CD4-positive, CD25-positive, alpha-beta regulatory T cell (primary cell): ENCODE measurements around the gene DNAJC21. TPM values are rescaled to one million over a fixed set of nuclear protein-coding genes. Genes with fewer than 3 reads are reported as not detected.

Experiments
- ATAC-seq, 2 donors: fragments of 150-1000 bp; cut with Tn5 transposase; one replicate each; pipeline ENCODE4 v1.10.0; 2021; ENCODE audit warnings: low read depth in 2 of 2, moderate number of reproducible peaks in 2 of 2, moderate library complexity in 1 of 2
- DNase-seq, 3 donors: peaks; one replicate each; pipeline versions ENCODE4 v3.0.0 to v3.0.0-alpha.2; 2012 to 2022; ENCODE audit warnings: mixed read lengths in 1 of 3
- H3K27ac ChIP-seq: one replicate; pipeline ENCODE4 v1.7.0; 2013; ENCODE audit warnings: mild to moderate bottlenecking, low read length; ENCODE audit not compliant: insufficient read depth, poor library complexity, severe bottlenecking
- H3K27me3 ChIP-seq: one replicate; pipeline ENCODE4 v1.7.0; 2013; ENCODE audit warnings: low read length; ENCODE audit not compliant: control insufficient read depth, insufficient read depth
- H3K36me3 ChIP-seq: one replicate; pipeline ENCODE4 v1.7.0; 2013; ENCODE audit warnings: mild to moderate bottlenecking, low read length, moderate library complexity; ENCODE audit not compliant: control insufficient read depth, insufficient read depth
- H3K4me1 ChIP-seq: 2 replicates; pipeline ENCODE4 v1.7.0; 2013; ENCODE audit warnings: mild to moderate bottlenecking, low read length; ENCODE audit not compliant: insufficient read depth, control insufficient read depth, poor library complexity, severe bottlenecking
- H3K4me3 ChIP-seq: one replicate; pipeline ENCODE4 v1.7.0; 2013; ENCODE audit warnings: low read depth, mild to moderate bottlenecking, low read length, moderate library complexity
- H3K9me3 ChIP-seq, 2 experiments: 1 replicate in 1 of 2; 2 replicates in 1 of 2; pipeline ENCODE4 v1.7.0; 2013; ENCODE audit warnings: low read length in 2 of 2, mild to moderate bottlenecking in 1 of 2, moderate library complexity in 1 of 2; ENCODE audit not compliant: control insufficient read depth in 2 of 2
- H3K27ac Mint-ChIP-seq, 3 donors: one replicate each; pipeline ENCODE4 v1.8.0; 2020 to 2022; ENCODE audit warnings: mild to moderate bottlenecking in 3 of 3, mixed read lengths in 3 of 3, moderate library complexity in 2 of 3
- H3K27me3 Mint-ChIP-seq: one replicate; pipeline ENCODE4 v1.8.0; 2022; ENCODE audit warnings: mild to moderate bottlenecking, mixed read lengths
- H3K36me3 Mint-ChIP-seq: one replicate; pipeline ENCODE4 v1.8.0; 2020; ENCODE audit warnings: mixed read lengths
- H3K4me1 Mint-ChIP-seq, 4 donors: one replicate each; pipeline ENCODE4 v1.8.0; 2020 to 2022; ENCODE audit warnings: mixed read lengths in 4 of 4, mild to moderate bottlenecking in 1 of 4
- H3K4me3 Mint-ChIP-seq, 4 donors: one replicate each; pipeline ENCODE4 v1.8.0; 2020 to 2022; ENCODE audit warnings: mild to moderate bottlenecking in 4 of 4, mixed read lengths in 4 of 4, moderate library complexity in 3 of 4
- H3K9me3 Mint-ChIP-seq, 7 donors: one replicate each; pipeline ENCODE4 v1.8.0; 2020 to 2022; ENCODE audit warnings: mixed read lengths in 7 of 7, mild to moderate bottlenecking in 3 of 7, moderate library complexity in 2 of 7
- polyA plus RNA-seq, 4 donors: library from polyadenylated mRNA; unstranded; fragments of 300-500 nt; fragmentation: Illumina TruSeq; gene quantifications; one replicate each; pipeline ENCODE4 v1.2.3, GENCODE V29; 2021
- total RNA-seq: library from RNA; stranded (reverse); gene quantifications from one replicate; pipeline ENCODE4 v1.2.3, GENCODE V29; 2022

The DNAJC21 gene
- total and polyA plus RNA-seq, 5 donors from 2014 or later, result 15.0 to 42.9 (median 19.7) TPM

DNA sequence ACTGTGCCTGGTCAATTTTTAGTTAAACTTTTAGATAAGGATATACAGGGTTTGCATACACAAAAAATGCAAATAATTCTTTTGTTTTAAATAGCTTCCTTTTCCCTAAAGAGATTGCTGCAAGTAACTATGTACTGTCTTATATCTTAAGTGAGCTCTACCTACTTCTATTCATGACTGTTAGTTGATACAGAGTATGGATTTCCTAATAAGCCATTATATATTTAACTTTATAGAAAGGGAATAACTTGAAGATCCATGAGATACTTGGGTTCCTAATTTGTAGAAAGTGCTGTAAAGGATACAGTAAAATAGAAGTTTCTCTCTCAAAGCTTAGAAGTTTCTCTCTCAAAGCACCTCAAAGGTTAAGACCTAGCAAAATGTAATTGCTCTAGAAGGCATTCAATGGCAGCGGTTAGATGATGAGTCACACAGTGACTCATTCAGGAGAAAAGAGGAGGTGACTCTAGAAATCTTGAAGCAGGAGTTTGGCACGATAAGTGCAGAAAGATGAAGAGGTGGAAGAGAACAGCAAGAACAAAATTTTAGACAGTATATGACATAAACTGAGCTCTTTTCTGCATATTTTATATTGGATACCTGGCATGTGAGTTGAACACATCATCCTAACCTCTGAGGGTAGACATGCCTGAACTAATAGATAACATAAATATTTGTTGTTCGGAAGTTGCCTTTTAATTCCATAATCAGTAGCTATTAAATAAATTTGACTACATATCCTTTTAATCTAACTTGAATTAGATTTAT is 5.5 kb upstream of the DNAJC21 start:
- Mint-ChIP-seq H3K27me3 (no peaks in the 10 kb centered on the region), H3K36me3 (peaks cover 22% of the 10 kb centered on the region), H3K27ac (peak overlapping the region in 1 of 3 donors; percentile 22), H3K4me3 (no peak overlapping the region), H3K4me1 (peaks cover 6 to 11% (median 9%) of the 10 kb centered on the region in 4 donors), H3K9me3 (no peaks in the 10 kb centered on the region)
- H3K9me3 ChIP-seq, result no peaks in the 10 kb centered on the region
- peaks cover 4% of the 10 kb centered on the region for H3K4me1 ChIP-seq
- ATAC-seq (peak; percentile 94 to 96), DNase-seq (peak in 1 of 3 donors; percentile 61)
- no peak overlapping the region for H3K27ac ChIP-seq
- peaks cover 61% of the 10 kb centered on the region for H3K36me3 ChIP-seq
- H3K4me3 ChIP-seq, result no peak overlapping the region
- no peaks in the 10 kb centered on the region for H3K27me3 ChIP-seq

DNA sequence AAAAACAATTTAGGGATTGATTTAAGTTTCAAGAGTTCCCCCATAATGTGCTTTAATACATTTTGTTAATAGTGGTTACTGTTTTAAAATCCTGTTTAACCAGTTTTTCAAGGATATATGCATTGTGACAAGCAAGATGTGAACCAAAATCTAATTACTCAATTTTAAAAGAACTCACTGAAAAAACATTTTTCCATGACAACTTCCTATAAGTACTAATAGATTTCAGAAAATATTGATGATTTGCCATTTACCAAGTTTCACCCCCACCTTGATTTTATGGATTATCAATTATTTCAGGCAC is 4.9 kb upstream of the DNAJC21 start:
- H3K27ac ChIP-seq, result no peak overlapping the region
- H3K9me3 ChIP-seq, result no peaks in the 10 kb centered on the region
- H3K27me3 ChIP-seq, result no peaks in the 10 kb centered on the region
- H3K4me3 Mint-ChIP-seq, result peak overlapping the region in 1 of 4 donors; percentile 29
- ATAC-seq (no peak), DNase-seq (no peak)
- H3K27me3 Mint-ChIP-seq, result no peaks in the 10 kb centered on the region
- peaks cover 6 to 16% (median 11%) of the 10 kb centered on the region in 4 donors for H3K4me1 Mint-ChIP-seq
- H3K4me3 ChIP-seq, result no peak overlapping the region
- no peaks in the 10 kb centered on the region for H3K9me3 Mint-ChIP-seq
- no peak overlapping the region for H3K27ac Mint-ChIP-seq
- H3K36me3 Mint-ChIP-seq, result peaks cover 22% of the 10 kb centered on the region
- H3K4me1 ChIP-seq, result peaks cover 7% of the 10 kb centered on the region
- H3K36me3 ChIP-seq, result peaks cover 61% of the 10 kb centered on the region

DNA sequence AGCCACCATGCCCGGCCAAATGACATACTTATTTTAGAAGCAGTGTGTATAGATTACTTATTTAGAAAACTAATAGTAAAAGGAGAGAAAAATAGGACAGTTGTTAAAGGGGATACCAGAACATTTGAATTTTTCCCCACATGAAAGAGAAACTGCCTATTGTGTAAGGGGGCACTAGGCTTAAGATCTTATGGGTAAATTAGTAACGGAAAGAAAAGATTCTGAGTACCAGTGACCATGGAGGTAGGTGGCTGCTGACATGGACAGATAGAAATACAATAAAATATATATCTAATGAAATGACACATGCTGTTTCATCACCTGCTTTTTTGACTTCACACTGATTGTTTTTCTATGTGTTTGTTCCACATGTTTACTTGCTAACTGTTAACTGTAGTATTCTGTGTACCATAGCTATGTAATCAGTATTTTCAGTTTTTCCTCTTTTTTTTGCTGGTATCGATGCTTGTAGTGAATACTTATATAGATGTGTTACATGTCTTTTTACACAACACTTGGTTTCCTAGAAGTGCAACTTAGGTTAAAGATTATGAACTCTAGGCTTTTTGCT is 3.0 kb upstream of the DNAJC21 start:
- peaks cover 19% of the 10 kb centered on the region for H3K36me3 Mint-ChIP-seq
- H3K27ac Mint-ChIP-seq, result no peak overlapping the region
- Histone ChIP-seq H3K4me1 (peaks cover 21% of the 10 kb centered on the region), H3K27ac (no peak overlapping the region), H3K9me3 (no peaks in the 10 kb centered on the region), H3K27me3 (no peaks in the 10 kb centered on the region), H3K36me3 (peaks cover 43% of the 10 kb centered on the region), H3K4me3 (no peak overlapping the region)
- ATAC-seq (no peak), DNase-seq (no peak)
- no peak overlapping the region for H3K4me3 Mint-ChIP-seq
- no peaks in the 10 kb centered on the region for H3K9me3 Mint-ChIP-seq
- no peaks in the 10 kb centered on the region for H3K27me3 Mint-ChIP-seq
- H3K4me1 Mint-ChIP-seq, result peaks cover 17 to 29% (median 22%) of the 10 kb centered on the region in 4 donors

GRCh38 chr5:34927785-34928184 is 1.6 kb upstream of the DNAJC21 start:
- H3K27me3 ChIP-seq, result no peaks in the 10 kb centered on the region
- Mint-ChIP-seq H3K36me3 (peaks cover 15% of the 10 kb centered on the region), H3K27me3 (no peaks in the 10 kb centered on the region), H3K4me1 (peaks cover 22 to 37% (median 29%) of the 10 kb centered on the region in 4 donors), H3K27ac (no peak overlapping the region), H3K4me3 (peak overlapping the region in 1 of 4 donors; percentile 71), H3K9me3 (no peaks in the 10 kb centered on the region)
- H3K4me1 ChIP-seq, result peaks cover 26% of the 10 kb centered on the region
- H3K36me3 ChIP-seq, result peaks cover 31% of the 10 kb centered on the region
- no peak overlapping the region for H3K4me3 ChIP-seq
- DNase-seq, result no peak
- no peak overlapping the region for H3K27ac ChIP-seq
- ATAC-seq, result no peak
- no peaks in the 10 kb centered on the region for H3K9me3 ChIP-seq

DNA sequence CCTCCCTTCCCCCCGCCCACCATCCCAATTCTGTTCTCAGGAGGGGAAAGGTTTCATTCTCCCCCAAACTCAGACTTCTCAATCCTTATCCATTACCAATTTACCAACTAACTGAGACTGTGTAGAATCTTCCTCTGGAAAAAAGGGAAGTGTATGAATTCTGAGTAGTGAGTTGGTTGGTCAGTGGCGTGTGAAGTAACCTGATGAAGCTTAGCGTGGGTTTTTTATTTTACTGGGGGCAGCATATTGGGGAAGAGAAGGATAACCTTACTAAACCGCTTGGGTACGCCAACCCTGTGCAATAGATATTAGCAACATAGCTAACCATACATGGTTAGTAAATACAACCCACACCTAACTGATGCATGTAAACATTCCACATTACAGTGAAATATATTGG is 1.1 kb upstream of the DNAJC21 start:
- Histone ChIP-seq H3K4me1 (peaks cover 26% of the 10 kb centered on the region), H3K27me3 (no peaks in the 10 kb centered on the region), H3K4me3 (peak overlapping the region; percentile 87), H3K9me3 (no peaks in the 10 kb centered on the region), H3K36me3 (peaks cover 27% of the 10 kb centered on the region), H3K27ac (peak overlapping the region; percentile 73)
- peaks cover 14% of the 10 kb centered on the region for H3K36me3 Mint-ChIP-seq
- H3K4me3 Mint-ChIP-seq, result peak overlapping the region; percentile 87 to 94 (median 91)
- DNase-seq (no peak), ATAC-seq (no peak)
- H3K27me3 Mint-ChIP-seq, result no peaks in the 10 kb centered on the region
- H3K4me1 Mint-ChIP-seq, result peaks cover 22 to 37% (median 29%) of the 10 kb centered on the region in 4 donors
- H3K27ac Mint-ChIP-seq, result no peak overlapping the region
- H3K9me3 Mint-ChIP-seq, result no peaks in the 10 kb centered on the region

DNA sequence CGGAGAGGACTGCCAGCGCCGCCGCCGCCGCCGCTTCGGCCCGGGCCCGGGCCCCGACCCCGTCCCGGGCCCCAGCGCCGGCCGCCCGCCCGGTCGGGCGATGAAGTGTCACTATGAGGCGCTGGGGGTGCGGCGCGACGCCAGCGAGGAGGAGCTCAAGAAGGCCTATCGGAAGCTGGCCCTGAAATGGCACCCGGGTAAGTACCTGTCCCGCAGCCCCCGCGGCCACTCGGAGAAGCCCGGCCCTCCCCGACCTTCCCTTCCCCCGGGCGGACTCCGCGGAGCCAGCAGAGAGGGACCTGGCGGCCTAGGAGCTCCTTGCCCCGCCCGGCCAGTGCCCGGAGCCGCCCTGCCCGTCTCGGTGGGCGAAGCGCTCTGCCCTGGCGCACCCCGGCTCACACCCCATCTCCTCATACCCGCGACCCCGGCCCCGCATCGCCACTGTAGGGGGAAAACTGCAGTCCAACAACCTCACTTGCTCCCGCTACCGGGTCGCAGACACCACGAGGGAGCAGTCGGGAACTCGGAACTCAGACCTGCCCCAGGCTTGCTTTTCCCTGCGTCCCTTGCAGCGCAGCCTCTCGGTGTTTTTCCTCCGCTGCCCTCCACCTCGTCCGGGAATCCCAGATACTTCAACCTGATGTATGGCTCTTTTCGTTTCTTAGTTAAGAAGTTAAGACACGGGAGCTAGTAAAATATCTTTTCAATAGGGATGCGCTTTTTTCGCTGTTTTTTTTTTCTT is 532 bp downstream of the DNAJC21 start:
- Mint-ChIP-seq H3K27me3 (no peaks in the 10 kb centered on the region), H3K4me1 (peaks cover 17 to 42% (median 30%) of the 10 kb centered on the region in 4 donors), H3K36me3 (peaks cover 10% of the 10 kb centered on the region), H3K27ac (peak overlapping the region; percentile 93 to 94 (median 94)), H3K9me3 (no peaks in the 10 kb centered on the region), H3K4me3 (peak overlapping the region; percentile 87 to 98 (median 97))
- ATAC-seq (peak; percentile 70 to 71), DNase-seq (peak; percentile 79 to 91 (median 81))
- peaks cover 20% of the 10 kb centered on the region for H3K36me3 ChIP-seq
- peaks cover 26% of the 10 kb centered on the region for H3K4me1 ChIP-seq
- H3K27me3 ChIP-seq, result no peaks in the 10 kb centered on the region
- H3K27ac ChIP-seq, result peak overlapping the region; percentile 84
- no peaks in the 10 kb centered on the region for H3K9me3 ChIP-seq
- H3K4me3 ChIP-seq, result peak overlapping the region; percentile 88

- H3K9me3 ChIP-seq, result no peaks in the 10 kb centered on the region
- peaks cover 26% of the 10 kb centered on the region for H3K4me1 ChIP-seq
- peaks cover 15% of the 10 kb centered on the region for H3K36me3 ChIP-seq
- peaks cover 7% of the 10 kb centered on the region for H3K36me3 Mint-ChIP-seq
- peak overlapping the region; percentile 88 for H3K4me3 ChIP-seq
- no peaks in the 10 kb centered on the region for H3K27me3 ChIP-seq
- ATAC-seq (no peak), DNase-seq (peak in 1 of 3 donors; percentile 26)
- H3K27ac ChIP-seq, result peak overlapping the region; percentile 84
- H3K27ac Mint-ChIP-seq, result peak overlapping the region; percentile 93 to 94 (median 94)
- H3K27me3 Mint-ChIP-seq, result no peaks in the 10 kb centered on the region
- H3K4me3 Mint-ChIP-seq, result peak overlapping the region; percentile 87 to 98 (median 97)
- H3K9me3 Mint-ChIP-seq, result no peaks in the 10 kb centered on the region
- H3K4me1 Mint-ChIP-seq, result peaks cover 17 to 46% (median 31%) of the 10 kb centered on the region in 4 donors
Measured at GRCh38 chr5:34930462-34930844, 1.1 kb downstream of the DNAJC21 start.
